Placental epithelial cell (primary cell): ENCODE data around the gene ROPN1L. TPM values are rescaled to one million over a fixed set of nuclear protein-coding genes. Genes with fewer than 3 reads are reported as not detected.

Experiments
- small RNA-seq: library from RNA; depleted of rRNA; stranded (forward); fragments of <200 nt; gene quantifications from one replicate; pipeline ENCODE3, GENCODE V24; 2012
- total RNA-seq: library from RNA; depleted of rRNA; stranded (reverse); fragments of >200 nt; gene quantifications from 2 replicates; pipeline ENCODE4 v1.2.3, GENCODE V29; 2012

Gene ROPN1L
- 1.6 and 3.9 TPM in 2 replicates for total RNA-seq

DNA sequence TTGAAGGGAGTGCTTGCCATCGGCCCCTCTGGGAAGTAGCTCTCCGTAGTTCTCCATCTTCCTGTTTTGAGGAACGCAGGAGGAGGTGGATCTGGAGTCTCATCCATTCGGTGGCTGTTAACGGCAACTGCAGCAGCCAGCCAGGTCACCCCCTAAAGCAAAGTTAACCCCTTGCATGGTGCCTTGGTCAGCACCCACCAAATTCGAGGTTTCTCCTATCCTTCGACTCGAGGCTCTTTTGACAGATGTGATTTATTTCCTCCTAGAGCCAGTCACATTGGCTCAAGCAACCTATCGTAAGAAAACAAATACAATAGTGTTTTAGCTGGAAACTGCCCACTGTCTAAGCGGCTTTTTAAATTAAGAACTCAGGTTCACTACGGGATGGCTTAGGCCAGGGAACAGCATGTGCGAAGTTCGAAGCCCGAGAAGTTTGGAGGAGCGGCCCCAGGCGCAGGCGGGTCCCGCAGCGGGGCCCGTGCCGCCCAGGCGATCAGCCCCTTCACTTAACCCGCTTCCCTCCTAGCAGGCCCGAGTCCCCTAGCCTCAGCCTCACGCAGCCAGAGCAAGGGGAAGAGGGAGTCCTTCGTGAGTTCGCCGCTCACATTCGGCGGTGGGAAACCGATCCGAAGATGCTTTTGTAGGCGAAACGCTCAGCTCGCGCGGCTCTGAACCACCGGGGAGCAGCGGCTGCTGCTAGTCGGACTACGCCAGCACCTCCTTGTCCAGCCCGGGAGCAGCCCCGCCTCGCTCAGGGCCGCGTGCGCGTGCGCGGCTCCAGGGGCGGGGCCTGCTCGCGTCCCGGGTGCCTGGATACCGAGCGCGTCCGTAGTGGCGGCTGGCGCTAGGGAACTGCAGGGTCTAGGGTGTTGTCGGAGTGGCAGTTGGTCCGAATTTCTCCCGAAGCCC, at the start of gene ROPN1L:
TSS of gene ROPN1L (plus strand) at position 797 of the 909 bp plus-strand sequence. CDS start 289 bp downstream, outside the sequence.

Small RNAs within 50 kb of the gene (small RNA-seq; reads per million reads assigned to genes)
- gene MIR6131, result not detected

Other genes starting within 250 kb of the ROPN1L start
- gene ATPSCKMT, start 192.0 kb upstream of the ROPN1L start, total RNA-seq, result 11.0 and 13.1 TPM in 2 replicates
- 138 and 266 TPM in 2 replicates for gene CCT5, start 191.6 kb upstream of the ROPN1L start, total RNA-seq
- 9.4 and 11.4 TPM in 2 replicates for gene CMBL, start 134.0 kb upstream of the ROPN1L start, total RNA-seq
- gene MARCHF6, start 88.2 kb upstream of the ROPN1L start, total RNA-seq, result 57.3 and 60.7 TPM in 2 replicates
- gene ANKRD33B, start 122.2 kb downstream of the ROPN1L start, total RNA-seq, result 0.39 and 3.0 TPM in 2 replicates